ENCODE measurements around the gene RTN4RL1. TPM values are rescaled to one million over a fixed set of nuclear protein-coding genes. Genes with fewer than 3 reads are reported as not detected.

The RTN4RL1 gene
- total RNA-seq, 6 experiments from 2014 or later = 0.54 to 2.6 (median 1.4) TPM

GRCh38 chr17:1945621-1946020 lies 79.5 kb downstream of the RTN4RL1 start:
- no peak for ATAC-seq
- intact Hi-C loops (cut with DNase I) = no loop called here
- 92% methylated on average over 9 of the region's 12 CpGs for WGBS (ENCODE audit: insufficient coverage, low coverage, low lambda C conversion rate, missing lambda C conversion rate)

GRCh38 chr17:1943436-1943831 lies 81.7 kb downstream of the RTN4RL1 start:
- Histone ChIP-seq H3K9me3 (no peaks in the 10 kb centered on the region), H3K4me1 (no peaks in the 10 kb centered on the region), H3K36me3 (no peaks in the 10 kb centered on the region), H3K27ac (no peak overlapping the region), H3K4me3 (no peak overlapping the region), H3K27me3 (no peaks in the 10 kb centered on the region)
- TF ChIP-seq CTCF (IDR thresholded peaks at IDR 0.05) (no peak), POLR2A (IDR thresholded peaks at IDR 0.05) (no peak)
- intact Hi-C loops (cut with DNase I) = no loop called here
- no peak for ATAC-seq
- no peak for DNase-seq
- WGBS (ENCODE audit: insufficient coverage, low coverage, low lambda C conversion rate, missing lambda C conversion rate) = 80% methylated on average over 2 of the region's 11 CpGs

More at GRCh38 chr17:1945621-1946020, 79.5 kb downstream of the RTN4RL1 start:
- Histone ChIP-seq H3K27ac (no peak overlapping the region), H3K9me3 (no peaks in the 10 kb centered on the region), H3K4me3 (no peak overlapping the region), H3K27me3 (no peaks in the 10 kb centered on the region), H3K4me1 (no peaks in the 10 kb centered on the region), H3K36me3 (no peaks in the 10 kb centered on the region)
- no peak for DNase-seq
- TF ChIP-seq CTCF (IDR thresholded peaks at IDR 0.05) = no peak
- TF ChIP-seq POLR2A (IDR thresholded peaks at IDR 0.05) = no peak

- no CpG with 5 or more reads among the region's 21 CpGs for whole genome bisulfite sequencing (ENCODE audit: insufficient coverage, low coverage, low lambda C conversion rate, missing lambda C conversion rate)
- Histone ChIP-seq H3K4me3 (no peak overlapping the region), H3K27ac (no peak overlapping the region), H3K36me3 (no peaks in the 10 kb centered on the region), H3K9me3 (no peaks in the 10 kb centered on the region), H3K4me1 (no peaks in the 10 kb centered on the region), H3K27me3 (no peaks in the 10 kb centered on the region)
- ATAC-seq (no peak), DNase-seq (no peak)
- TF ChIP-seq CTCF (IDR thresholded peaks at IDR 0.05) = no peak
- no peak for TF ChIP-seq POLR2A (IDR thresholded peaks at IDR 0.05)
- intact Hi-C loops (cut with DNase I) = no loop called here
These were observed 82.3 kb downstream of the RTN4RL1 start for GRCh38 chr17:1942666-1943435.

- ATAC-seq = no peak
- DNase-seq = no peak
- Histone ChIP-seq H3K27me3 (no peaks in the 10 kb centered on the region), H3K4me1 (no peaks in the 10 kb centered on the region), H3K4me3 (no peak overlapping the region), H3K27ac (no peak overlapping the region), H3K9me3 (no peaks in the 10 kb centered on the region), H3K36me3 (no peaks in the 10 kb centered on the region)
- 83% methylated on average over 2 of the region's 7 CpGs for WGBS (ENCODE audit: insufficient coverage, low coverage, low lambda C conversion rate, missing lambda C conversion rate)
- TF ChIP-seq POLR2A (IDR thresholded peaks at IDR 0.05) (no peak), CTCF (IDR thresholded peaks at IDR 0.05) (no peak)
- intact Hi-C loops (cut with DNase I) = no loop called here
These were observed 83.1 kb downstream of the RTN4RL1 start for GRCh38 chr17:1942066-1942365.

Data from right lobe of liver (tissue), 6 donors.